SW 1271 (cell line): ENCODE measurements around the gene SERP1.
A peak's percentile ranks its signal among the peaks of the same experiment; 100 is the strongest.
"Not testable (repeated sequence)": the region's sequence is repeated elsewhere in the genome, so short reads cannot be mapped to it uniquely, and the experiment has no call there.

Source experiments
- DNase-seq, 2 experiments: peaks; one replicate each; lab custom pipeline; 2025; lab: John Stamatoyannopoulos, UW

Gene SERP1

DNA sequence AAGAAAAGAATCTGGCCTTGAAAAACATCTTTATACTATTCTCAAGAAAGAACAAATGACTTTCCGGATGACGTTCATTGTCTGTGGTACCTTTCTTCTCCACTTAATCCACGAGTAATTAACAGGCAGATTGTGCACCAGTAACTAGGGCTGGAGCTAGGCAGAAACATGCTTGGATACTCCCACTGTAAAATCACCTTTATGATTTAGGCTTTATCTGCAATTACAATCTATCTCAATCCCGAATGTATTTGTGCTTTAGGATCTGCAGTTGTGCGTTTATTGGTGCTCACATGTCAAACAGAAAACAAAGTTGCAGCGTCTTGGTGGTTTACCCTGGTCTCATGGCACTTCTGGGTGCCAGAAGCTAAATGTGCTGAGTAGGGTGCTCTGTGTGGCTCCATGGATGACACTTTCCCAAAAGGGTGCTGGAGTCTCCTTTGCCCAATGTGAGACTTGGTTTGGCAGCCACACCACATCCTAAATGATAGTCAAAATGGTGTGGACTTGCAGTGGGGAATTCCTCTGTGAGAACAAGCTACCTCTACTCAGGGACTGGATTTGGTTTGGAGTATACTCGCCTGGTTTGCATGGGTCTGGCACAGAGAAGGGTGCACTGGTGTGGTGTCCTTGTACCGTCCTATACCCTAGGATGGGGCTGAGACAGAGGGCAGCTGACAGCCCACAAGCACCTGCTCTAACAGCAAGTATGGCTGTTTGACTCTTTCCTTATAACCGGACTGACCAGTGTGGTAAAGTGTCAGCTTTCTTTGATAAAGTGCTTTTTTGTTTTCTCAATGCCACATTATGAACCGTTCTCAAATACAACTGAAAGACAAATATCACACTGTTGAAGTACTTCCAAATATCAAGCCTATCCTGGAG is 7.7 kb downstream of the SERP1 start:
- no peak for DNase-seq

DNA sequence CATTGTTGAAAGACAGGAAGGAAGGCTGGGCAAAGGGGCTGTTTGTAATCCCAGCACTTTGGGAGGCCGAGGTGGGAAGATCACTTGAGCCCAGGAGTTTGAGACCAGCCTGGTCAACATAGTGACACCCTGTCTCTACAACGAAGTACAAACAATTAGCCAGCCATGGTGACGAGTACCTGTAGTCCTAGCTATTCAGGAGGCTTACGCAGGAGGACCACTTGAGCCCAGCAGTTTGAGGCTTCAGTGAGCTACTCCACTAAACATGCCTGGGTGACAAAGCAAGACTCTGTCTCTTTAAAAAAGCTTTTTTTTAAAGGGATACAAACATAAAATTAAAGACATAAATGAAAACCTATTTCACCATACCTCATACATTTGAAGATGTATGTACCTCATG is 11.1 kb downstream of the SERP1 start:
- DNase-seq = no peak

DNA sequence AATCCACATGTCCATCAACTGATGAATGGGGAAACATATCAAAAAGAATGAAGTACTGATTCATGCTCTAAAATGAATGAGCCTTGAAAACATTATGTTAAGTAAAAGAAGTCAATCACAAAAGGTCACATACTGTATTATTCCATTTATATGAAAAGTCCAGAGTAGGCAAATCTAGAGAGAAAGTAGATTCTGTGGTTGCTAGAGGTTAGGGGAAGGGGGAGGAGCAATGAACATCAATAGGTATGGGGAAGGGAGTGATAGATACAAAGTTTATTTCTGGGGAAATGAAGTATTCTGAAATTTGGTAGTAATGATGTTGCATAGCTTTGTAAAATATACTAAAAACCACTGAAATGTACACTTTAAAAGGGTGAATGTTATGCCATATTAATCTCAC is 14.5 kb downstream of the SERP1 start:
- DNase-seq = no peak

DNA sequence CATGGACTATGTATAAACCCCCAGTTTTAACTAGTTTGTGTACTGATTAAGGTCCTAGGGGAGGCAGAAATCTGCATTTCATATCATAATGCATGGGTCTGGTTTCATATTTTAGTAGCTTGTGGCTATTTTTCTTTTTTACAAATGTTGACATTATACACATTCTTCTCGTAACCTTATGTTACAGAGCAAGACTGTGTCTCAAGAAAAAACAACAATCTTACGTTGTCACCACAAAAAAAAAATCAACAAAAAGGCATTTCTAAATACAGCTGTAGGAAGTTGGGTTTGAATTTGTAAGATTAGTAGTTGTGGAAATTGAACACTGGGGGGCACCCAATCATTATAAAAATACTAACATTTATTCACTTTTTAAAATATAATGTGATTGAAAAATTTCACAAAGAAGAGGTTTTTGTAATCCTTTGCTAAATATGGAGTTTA is 17.9 kb downstream of the SERP1 start:
- peak in 1 of 2 experiments; percentile 57 for DNase-seq

DNA sequence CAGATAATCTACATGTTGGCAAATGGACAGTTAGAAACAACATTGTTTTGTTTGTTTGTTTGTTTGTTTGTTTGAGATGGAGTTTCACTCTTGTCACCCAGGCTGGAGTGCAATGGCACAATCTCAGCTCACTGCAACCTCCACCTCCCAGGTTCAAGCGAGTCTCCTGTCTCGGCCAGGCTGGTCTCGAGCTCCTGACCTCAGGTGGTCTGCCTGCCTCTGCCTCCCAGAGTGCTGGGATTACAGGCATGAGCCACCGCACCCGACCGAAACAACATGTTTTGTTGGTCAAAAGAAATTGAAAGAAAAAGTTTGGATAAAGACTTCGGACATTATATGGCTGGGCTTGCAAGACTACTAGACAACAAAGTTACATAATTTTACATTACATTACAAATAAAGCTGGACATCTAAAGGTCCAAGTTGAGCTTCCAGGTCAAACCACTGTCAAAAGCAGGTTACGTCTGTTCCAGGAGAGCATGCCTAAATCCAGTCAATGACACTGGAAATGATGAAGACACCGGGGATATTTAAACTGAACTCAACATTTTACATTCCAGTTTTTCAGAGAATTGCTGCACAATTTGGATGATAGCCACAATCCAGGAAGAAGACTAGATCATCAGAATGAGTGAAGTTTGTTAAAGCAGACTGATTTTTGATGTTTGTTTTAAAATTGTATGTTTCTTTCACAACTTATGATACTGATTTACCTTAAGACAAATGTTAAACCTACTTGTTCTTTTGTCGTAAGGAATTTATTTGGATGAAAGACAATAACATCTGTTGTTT is 18.6 kb downstream of the SERP1 start:
- DNase-seq = no peak

DNA sequence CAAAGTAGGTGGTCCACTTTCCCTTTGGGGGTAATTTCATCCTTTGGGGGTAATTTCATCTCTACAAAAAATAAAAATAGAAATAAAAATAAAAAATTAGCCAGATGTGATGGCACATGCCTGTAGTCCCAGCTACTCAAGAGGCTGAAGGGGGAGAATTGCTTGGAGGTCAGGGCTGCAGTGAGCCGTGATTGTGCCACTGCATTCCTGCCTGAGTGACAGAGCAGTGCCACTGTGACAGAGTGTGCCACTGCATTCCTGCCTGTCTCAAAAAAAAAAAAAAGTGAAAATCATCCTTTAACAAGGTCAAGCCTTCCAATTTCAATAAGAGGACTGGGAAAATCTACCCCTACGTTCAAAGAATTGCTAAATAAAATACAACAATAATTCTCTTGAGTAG is 22.8 kb downstream of the SERP1 start:
- no peak for DNase-seq

DNA sequence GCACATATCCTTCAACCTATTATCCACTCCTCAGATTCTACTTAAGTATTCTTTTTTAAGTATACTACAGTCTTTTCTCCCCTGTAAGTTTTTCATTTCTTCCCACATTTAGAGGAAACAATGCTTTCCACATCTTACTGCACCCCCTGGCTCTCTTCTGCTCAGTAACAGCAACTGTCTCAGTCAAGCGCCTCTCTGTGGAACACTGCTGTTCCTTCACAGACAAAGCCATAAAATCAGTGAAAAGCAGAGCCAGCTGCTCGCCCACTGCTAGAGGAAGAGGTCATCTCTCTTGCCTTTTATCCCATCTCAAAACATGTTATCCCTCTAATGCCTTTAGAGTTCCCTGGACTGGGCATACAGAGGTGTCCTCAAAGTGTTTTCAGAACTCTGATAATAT is 24.8 kb downstream of the SERP1 start:
- no peak for DNase-seq

DNA sequence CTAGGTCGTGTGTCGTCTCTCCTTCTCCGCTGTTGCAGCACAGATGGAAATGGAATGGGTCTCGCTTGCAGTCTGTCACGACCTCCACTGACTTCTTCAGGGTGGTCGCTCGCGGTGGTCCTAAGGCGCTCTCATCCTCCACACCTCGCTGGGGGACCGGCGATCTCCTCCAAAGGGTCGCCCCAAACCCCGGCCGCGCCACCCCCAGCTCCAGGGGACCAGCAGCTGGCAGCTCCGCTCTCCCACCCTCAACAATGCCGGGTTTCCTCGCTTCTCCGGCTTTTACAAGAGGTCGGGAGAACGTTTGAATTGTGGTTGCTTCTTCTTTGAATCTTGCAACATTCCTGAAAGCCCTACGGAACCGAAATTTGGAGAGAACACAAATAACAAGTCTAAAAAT is 25.9 kb downstream of the SERP1 start:
- DNase-seq = no peak

DNA sequence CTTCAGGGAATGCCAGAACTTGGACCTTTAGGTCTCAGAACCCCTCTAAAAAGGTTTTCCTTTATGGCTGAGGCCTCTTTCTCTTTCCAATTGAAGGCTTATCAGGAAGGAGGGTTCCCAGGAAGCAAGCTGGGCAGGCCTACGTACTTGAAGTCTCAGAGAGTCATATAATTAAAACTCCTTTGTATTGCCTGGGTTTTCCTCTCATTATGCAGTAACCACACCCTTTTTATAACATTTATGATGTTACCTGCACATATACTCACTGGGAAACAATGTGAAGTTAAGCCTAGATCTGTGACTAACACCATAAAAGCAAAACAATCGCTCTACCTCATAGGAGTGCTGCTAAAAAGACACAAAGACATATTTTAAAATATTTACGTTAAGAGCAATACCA is 27.3 kb downstream of the SERP1 start:
- DNase-seq = no peak

DNA sequence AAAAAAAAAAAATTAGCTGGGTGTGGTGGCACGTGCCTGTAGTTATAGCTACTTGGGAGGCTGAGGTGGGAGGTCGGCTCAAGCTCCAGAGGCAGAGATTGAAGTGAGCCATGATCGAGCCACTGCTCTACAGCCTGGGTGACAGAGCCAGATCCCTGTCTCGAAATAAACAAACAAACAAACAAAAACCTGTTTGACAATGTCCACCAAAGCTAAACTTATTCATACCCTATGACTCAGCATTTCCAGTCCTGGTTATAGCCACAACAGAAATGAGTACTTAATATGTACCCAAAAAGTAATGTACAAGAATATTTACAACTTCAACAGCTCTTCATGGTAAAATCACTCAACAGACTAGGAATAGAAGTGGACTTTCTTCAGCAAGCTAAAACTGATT is 31.1 kb downstream of the SERP1 start:
- no peak for DNase-seq

DNA sequence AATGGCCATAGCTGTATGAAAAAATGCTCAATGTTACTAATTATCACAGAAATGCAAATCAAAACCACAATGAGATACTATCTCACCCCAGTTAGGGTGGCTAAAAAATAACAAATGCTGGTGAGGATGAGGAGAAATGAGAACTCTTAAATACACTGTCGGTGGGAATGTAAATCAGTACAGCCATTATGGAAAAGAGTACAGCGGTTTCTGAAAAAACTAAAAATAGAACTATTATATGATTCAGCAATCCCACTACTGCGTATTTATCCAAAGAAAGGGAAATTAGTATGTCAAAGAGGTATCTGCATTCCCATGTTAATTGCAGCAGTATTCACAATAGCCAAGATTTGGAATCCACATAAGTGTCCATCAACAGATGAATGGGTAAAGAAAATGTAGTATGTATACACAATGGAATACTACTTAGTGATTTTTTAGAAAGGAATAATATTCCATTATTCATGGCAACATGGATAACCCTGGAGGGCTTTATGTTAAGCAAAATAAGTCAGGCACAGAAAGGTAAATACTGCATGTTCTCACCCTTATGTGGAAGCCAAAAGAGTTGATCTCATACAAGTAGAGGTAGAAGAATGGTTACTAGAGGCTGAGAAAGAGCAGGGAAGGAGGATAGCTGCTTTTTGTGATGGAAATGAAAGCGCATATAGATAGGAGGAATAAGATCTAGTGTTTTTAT is 35.0 kb downstream of the SERP1 start:
- no peak for DNase-seq

DNA sequence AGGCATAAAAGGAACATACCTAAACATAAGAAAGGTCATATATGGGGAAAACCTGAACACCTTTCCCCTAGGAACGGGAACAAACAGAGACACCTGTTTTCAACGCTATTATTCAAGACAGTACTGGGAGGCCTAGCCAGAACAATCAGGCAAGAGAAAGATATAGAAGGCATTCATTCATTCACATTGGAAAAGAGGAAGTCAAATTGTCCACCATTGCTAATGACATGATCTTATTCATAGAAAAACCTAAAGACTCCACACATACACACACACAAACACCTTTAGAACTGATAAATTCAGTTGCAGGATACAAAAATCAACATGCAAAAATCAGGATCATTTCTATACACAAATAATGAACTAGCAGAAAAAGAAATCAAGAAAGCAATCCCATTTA is 36.5 kb downstream of the SERP1 start:
- no peak for DNase-seq

DNA sequence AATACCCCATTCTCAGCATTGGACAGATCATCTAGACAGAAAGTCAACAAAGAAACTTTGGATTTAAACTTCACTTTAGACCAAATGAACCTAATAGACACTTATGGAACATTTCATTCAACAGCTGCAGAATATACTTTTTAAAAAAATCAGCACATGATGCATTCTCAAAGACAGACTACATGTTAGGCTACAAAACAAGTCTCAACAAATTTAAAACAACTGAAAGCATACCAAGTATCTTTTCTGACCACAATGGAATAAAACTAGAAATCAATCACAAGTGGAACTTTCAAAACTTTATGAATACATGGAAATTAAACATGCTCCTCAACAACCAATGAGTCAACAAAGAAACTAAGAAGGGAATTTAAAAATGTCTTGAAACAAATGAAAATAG is 37.9 kb downstream of the SERP1 start:
- no peak for DNase-seq

DNA sequence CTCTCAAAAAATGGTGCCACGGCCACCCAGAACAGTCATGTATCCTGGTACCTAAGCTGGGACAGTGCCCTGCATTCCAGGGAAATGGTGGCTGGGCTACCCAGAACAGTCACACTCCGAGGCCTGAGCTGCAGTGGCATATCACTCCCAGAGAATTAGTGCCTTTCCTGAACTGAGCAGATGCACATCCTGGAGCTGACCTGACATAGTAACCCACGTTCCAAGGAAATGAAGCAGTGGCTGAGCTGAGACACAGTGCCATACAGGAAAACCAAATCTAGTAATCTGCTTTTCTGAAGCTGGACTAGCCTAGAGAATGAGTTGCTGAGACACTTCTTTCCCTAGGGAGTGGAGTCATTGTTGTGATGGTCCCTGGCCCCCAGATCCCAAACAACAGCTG is 41.8 kb downstream of the SERP1 start:
- DNase-seq = no peak

DNA sequence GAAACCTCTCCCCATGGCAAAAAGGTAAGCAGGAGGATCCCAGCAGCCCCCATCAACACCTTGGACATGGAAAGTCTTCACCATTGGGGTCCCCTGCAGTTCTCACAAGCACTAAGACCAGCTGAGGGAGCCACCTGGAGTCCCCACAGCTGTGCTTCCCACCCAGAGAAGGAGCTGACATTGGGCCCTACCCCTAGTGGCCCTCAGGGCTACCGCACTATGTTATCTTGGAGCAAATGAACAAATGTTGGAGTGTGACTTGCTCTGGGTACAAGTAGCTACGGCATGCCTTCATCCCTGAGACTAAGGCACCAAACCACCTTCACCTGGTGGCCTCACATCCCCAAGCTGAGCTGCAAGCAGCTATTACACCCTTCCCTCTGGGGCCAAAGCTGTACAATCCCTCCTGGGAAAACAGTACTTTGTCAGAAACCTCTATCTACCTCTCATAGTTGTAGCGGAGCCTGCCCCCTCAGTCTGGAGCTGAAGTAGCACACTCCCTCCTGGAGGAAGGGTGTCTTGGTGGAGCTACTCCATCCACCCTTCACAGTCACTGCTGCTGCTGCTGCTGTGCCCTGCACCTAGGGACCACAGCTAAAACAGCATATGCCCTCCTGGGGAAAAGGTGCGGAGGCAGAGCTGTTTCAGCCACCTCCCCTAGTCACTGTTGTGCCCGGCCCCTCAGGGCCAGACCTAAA is 42.7 kb downstream of the SERP1 start:
- no peak for DNase-seq

DNA sequence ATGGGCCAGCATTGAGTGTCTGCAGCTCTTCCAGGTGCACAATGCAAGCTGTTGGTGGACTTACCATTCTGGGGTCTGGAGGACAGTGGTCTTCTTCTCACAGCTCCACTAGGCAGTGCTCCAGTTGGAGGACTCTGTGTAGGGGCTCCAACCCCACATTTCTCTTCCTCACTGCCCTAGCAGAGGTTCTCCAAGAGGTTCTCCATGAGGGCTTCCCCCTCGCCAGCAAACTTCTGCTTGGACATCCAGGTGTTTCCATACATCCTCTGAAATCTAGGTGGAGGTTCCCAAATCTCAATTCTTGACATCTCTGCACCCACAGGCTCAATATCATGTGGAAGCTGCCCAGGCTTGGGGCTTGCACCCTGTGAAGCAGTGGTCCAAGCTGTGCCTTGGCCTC is 45.3 kb downstream of the SERP1 start:
- DNase-seq = not testable (repeated sequence)

DNA sequence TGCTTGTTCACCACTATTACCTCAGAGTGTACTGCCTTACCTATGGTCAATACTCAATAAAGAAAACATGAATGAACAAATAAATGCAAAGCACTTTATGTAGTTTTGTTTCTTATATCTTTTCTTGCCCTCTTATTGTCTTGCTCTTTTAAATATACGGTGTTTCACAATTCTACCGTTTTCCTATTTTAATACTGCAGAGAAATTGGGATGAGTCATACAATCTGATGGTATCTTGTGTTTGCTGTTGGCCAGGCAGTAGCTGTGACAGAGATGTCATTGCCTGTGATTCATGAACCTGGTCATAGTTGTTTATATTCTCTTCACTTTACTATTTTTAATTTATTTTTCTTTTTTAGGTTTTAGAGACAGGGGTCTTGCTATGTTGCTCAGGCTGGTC is 48.3 kb downstream of the SERP1 start:
- DNase-seq = no peak

DNA sequence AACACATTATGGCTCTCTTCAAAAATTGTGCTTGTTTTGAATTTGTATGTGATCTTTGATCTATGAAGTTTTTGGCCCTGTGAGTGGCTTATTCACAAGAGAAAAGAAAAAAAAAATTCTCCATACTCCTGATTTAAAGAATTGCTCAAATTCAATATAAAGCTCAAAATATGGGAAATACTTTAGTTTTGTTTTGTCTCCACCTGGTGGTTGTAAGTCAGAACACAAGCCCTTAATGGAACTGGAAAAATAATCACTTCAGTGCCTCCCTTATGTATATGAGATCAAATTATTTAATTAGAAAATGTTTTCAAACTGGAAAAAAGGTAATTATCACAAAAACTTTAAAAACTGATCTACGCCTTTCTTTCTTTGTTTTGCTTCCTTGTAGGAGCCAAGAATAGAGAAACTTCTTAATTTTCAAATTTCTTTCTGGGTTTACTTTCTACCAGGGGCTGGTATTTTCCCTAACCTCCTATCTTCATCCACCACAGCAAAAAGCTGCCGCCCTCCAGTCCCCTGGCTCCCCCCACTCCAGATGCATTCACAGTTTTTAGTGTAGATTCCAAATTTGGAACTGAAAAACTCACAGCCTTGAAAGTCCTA is 50.6 kb downstream of the SERP1 start:
- peak in 1 of 2 experiments; percentile 66 for DNase-seq

DNA sequence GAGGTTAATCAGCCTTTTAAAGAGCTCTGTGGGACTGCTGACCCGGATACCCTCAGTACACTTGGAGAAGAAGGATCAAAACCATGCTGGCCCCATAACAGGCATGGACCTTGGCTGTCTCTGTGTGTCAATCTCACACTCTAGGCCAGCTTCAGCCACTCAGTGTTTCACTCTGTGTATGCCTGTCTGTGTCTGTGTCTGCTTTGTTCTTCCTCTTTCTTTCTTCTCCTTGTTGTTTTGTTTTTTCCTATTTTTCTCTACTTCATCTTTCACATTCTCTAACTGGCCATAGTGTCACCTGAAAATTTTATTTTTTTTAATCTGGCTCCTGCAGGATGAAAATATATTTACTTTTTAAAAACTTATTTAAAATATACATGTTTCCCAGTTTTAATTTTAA is 51.1 kb downstream of the SERP1 start:
- no peak for DNase-seq

DNA sequence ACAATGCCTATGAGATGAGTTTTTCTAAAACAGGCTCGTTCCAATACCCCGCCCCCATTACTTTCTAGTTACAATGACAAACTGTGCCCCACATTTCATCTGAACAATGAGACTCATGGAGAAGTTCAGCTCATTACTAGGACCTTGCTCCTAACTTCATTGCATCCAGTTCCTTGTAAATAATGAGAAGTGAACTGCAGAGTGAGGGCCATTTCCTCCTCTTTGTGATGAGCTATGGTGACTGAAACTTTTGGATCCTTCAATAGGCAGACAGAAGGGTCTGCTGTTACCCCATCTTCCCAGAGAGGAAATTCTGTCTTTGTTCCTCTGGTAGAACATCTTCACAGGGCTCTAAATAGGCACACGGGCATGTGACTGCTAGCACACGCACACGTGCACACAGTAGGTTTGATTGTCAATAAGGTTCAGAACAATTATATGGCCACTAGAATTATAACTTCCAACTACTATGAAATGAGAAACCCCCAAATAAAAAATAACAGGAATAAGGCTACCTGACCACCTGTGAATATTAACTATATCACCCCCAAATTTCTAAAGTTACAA is 51.8 kb downstream of the SERP1 start:
- no peak for DNase-seq
